Measurements from ENCODE around the gene ORM1.
A peak's percentile ranks its signal among the peaks of the same experiment; 100 is the strongest.

Gene ORM1

DNA sequence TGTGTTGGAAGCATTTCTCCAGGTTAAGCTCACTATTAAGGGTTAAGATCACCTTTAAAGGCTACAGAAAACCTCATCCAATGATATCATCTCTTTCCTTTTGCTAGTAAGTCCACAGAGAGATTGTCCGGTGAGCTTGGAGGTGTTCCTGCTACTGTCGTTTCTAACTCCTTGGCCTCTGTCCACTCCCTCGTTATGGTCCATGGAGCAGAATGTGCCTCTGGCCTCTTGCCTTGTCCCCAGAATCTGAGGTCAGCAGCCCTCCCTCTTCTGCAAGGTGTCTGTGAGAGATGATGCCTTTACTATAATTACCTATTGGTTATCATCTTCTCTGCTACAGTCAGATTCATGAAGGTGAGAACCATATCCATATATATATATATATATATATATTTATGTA is 21.8 kb downstream of the ORM1 start:
- no peak for DNase-seq

DNA sequence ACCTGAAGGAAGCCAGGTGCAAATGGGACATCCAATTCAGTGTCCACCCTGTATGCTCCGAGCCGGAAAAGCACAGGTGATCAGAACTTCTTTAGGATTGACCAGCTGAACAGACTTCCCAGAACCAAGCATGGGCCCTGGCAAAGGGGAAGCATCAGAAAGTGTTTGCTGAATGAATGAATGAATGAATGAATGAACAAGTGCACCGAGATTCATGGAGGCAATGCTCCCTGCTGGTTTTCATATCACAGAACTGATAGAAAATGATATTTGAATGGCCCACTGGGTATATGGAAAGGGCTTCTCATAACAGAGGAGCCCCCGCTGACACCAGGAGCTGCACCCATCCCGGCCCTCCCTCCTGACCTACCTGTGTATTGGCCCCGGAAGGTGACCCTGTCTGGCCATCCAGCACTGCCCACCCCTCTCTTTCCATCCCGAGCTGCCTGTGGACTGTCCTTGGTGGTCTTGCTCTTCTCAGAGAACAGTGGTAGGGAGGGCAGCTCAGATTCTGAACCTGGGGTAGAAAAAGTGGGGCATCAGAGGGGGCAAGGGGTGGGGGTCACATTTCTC is 22.7 kb downstream of the ORM1 start:
- DNase-seq: no peak

DNA sequence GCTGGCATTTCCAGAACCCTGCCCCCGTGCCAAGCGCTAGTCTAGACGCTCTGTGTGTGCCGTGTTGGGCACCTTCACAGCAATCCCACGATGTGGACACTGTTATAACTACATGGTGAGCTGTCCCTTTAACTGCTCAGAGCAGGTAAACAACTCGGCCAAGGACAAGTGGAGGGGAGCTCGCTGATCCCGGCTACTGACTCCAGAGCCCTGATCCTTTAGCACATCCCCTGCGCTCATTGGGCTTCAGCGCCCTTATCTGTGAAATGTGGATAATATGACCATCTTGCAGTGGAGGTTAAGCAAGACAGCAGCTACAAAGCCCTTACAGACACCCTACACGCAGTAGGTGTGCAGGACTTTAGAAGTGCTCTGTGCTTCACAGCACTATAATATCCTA is 23.2 kb downstream of the ORM1 start:
- no peak for DNase-seq

DNA sequence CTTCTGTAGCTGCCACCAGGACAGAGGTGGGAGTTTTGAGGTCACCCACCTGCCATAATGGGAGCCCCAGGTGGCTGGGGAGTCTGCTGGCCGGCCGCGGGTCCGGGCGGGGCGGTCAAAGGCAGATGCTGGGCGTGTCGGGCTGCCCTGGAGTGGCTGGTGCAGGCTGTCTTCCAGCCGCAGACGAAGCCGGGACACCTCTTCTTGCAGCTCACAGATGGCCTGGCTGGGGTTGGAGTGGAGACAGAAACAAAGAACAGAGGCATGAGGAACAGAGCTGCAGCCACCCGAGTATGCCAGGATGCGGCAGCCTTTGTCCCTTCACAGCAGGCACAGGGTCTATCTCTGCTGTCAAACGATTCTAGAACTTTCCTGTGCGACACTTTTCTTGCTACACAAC is 24.8 kb downstream of the ORM1 start:
- no peak for DNase-seq

DNA sequence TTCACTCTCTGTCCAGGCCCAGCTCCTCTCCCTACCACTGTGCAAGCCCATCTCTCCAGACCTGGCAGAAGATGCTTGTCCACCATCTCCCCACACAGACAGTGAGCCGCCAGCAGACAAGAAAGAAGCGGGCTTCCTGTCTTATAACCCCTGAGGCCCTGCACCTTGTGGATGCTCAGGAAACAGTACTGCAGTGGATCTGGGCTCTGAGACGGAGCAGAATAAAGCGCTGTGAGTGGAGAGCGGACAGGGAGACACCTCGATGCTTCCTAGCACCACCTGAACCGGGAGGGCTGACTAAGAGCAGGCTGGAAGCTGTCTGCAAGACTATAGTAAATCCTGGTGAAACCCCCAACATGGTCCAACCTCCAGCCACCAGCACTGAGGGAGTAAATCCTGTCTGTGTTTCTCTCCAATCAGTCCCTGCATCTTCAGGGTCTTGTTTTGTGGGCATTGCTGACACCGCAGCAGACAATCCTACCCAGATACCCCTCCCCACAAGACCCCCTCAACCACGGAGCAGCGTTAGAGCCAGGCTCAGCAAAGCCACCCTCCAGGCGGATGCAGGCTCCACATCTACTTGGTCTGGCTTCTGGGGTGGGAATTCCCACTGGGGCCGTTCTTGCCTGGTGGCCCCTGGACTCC is 25.5 kb downstream of the ORM1 start:
- DNase-seq: no peak

DNA sequence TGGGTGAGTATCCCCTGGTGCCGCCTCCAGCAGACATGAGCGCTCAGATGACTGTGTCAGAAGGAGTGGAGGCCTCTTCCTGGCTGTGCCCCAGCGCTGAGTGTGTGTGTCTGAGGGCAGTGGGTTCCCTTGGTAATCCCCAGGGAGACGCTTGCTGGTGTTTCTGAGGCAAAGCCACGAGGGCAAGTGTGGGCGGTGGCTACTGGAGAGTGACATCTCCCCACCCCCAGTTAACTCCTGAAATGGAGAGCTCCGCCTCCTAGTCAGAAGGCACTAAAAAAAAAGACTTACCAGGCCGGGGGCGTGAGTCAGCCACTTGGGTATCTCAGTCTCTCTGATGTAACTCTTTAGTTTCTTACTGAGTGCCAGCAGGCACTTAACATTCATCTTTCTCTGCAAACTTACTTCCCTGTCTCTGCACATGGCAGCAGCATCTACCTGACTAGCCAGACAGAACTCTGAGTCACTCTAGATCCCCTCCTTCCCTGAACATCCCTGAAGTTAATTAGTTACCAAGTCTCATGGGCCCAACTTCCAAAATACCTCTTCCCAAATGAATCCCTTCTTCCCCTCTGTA is 26.1 kb downstream of the ORM1 start:
- DNase-seq: peak; percentile 76 to 81

DNA sequence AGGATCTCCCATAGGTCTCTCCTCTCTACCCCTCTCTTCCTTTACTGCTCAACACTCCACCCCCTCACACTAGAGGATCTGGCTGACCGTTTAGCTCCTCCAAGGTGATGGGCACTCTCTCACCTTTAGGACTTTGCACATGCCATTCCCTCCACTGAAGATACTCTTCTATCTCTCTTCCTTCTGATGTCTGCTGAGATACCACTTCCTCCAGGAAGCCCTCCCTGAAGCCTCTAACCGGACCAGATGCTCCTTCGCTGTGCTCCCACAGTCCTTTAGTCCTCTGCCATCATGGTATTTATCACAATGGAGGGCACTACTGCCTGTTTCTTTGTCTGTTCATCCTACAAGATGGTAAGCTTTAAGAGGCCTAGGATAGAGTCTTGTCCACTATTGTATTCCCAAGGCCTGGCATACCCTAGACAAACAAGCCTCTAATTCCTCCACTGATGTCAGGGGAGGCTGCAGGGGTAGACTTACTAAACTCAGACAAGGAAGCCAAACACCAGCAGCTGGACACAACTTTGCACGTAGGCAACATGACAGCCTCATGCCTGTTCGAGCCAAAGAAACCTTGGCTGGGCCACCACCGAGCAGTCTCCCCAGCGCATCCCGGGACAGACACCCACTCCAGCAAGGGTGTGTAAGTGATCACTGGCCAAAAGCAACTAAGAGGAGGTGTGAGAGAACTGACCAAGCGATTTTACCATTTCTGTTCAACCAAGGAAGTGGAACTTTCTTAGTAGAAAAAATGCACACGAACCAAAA is 27.0 kb downstream of the ORM1 start:
- DNase-seq: no peak

DNA sequence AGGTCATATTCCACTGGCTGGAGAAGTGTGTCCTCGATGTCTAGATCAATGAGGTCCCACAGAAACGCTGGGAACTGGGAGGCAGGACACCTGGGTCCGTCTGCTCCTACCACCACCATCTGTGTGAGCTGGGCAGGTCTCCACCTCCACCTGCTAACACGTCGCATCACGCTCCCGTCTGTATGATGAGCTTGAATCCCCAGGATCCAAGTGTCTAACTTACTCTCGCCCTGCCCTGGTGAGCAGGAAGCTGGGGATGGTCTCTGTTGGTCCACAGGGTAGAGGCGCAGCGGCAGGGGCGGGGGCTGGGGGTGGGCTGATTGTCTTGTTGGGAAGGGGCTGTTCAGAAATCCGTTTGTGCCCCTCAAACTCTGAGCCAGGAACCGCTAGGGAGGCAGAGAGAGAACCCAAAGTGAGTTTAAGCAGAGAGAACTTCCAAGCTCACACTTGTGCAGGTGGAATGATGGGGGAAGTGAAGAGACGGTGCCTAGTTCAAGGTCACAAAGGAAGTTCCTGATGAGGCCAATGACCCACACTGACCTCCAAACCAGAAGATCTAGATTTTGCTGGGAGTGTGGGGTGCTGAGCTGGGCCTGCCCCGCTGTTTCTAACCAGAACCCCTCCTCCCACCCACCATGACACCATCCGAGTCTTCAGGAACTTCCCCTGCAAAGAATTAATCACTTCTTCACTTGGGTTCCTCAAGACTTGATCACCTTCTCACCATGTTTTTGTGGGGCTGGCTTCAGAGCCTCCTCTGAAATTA is 27.9 kb downstream of the ORM1 start:
- no peak for DNase-seq

DNA sequence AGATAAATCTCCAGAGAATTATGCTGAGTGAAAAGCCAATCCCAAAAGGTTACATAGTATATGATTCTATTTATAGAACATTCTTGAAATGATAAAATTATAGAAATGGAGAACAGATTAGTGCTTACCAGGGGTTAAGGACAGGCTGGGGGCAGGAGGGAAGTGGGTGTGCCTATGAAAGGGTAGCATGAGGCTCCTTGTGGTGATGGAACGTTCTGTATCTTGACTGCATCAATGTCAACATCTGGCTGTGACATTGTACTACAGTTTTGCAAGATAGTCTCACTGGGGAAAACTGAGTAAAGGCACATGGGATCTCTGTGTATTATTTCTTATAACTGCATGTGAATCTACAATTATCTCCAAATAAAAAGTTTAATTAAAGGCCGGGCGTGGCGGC is 29.0 kb downstream of the ORM1 start:
- no peak for DNase-seq

DNA sequence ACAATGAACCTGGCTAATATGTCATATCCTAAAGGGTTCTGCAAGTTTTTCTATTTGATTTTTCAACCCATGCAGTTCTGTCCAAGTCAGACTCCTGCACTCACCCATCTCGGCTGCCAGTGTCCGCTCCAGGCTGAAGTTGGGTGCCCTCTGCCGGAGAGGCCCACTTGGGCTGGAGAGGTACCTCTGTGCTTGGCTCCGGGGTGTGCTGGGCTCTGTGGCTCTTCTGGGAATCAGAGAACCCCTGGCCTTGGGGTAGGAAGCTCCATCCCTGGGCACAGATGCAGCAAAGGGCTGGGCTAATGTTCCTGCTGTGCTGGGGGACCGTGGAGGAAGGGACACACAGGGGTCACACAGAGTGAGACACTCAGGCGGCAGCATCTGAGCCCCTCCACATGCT is 32.9 kb downstream of the ORM1 start:
- no peak for DNase-seq

DNA sequence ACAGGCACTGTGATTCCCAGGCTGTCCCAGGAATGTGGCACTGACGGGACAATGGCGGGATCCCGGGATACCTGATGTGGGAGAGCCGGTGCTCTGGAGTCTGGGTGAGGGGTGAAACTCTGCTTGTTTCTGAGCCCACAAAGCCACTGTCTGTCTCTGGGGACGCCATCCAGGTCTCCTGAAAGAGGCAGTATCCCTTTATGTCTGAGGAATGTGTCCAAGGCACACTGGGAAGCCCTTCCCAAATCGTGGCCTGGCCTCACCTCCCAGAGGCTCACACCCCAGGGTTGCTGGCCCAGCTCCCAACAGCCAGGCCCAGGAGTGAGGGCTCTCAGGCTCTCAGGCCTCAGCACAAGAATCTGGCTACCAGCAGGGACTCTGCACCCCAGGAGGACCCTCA is 33.9 kb downstream of the ORM1 start:
- DNase-seq: no peak

DNA sequence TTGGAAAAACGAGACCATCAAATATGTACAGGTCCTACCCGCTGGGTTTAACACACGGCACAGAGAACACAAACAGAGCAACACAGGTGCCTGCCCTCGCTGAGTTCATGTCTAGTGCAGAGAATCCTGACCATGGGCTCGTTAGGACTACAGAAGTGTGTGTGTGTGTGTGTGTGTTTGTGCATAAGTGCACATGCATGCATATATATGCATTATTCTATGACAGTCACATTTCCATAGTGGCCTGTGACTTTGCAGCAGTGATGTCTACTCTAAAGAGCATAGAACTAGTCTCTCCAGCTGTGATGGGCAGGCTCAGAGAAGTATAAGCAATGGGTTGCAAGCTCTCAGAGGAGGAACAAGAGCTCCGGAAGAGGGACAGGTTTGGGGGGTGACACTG is 34.5 kb downstream of the ORM1 start:
- no peak for DNase-seq

DNA sequence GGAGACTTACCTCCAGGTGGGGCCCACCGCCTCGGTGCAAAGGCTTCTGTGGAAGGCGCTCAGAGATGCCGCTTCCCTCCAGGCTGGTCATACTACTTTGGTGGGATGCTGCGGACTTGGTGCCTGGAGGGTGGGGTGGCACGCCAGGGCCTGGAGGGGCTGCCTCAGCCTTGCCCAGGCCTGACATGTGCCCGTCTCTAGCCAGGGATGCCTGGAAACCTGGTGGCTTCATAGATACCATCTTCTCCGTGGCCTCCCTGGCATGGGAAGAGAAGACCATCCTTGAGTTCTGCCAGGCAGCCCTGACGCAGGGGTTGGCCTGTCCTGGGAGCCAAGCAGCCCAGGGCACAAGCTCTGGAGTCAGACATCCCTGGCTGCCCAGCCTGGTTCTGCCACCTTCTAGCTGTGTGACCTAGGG is 35.0 kb downstream of the ORM1 start:
- DNase-seq: no peak

DNA sequence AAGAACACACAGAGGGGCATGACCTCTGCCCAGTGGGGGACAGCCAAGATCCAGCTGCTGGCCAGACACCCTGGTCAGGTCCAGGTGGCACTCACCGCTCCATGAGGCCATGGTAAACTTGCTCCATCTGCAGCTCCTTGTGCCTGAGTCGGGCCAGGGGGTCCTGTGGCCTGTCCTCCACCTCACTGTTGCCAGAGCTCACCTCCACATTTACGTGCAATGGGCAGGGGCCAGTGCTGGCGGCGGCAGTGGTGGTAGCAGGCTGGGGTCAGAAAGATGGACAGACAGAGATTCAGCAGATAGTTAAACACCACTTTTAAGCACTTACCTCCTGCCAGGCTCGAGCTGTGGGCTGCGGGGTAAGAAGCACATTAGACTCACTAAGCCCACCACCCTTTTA is 36.9 kb downstream of the ORM1 start:
- no peak for DNase-seq

DNA sequence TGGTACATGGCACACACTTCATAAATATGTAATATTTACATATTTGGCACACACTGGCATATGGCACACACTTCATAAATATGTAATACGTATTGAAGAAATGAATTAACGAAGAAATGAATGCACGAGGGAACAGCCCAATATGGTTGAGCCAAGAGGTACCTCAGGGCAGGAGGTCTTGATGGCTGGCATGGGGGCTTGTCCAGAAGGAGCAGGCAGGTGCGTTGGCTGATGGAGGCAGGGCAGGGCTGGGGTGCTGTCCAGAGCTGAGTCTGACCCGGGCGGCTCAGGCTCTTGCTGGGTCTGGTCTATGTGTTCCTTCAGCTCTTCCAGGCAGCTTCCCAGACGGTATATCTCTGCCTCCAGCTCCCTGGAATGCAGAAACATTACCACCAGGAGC is 38.6 kb downstream of the ORM1 start:
- DNase-seq: no peak

DNA sequence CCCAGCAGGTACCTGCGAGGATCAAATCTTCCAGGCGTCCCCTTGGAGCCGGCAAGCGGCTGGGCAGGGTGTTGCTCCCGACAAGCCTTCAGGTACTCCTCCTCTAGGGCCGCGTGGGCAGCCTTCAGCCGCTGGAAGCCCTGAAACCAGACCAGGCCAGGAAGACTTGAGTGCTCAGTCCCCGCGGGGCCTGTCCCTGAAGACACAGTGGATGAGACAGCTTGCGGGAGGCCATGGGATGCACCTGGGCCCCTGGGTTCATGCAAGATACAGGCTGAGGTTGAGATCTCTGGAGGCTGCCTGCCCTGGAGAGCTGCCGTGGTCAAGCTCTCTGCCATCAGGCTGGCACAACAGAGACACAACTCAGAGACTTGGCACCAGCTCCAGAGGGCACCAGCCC is 39.5 kb downstream of the ORM1 start:
- DNase-seq: no peak

DNA sequence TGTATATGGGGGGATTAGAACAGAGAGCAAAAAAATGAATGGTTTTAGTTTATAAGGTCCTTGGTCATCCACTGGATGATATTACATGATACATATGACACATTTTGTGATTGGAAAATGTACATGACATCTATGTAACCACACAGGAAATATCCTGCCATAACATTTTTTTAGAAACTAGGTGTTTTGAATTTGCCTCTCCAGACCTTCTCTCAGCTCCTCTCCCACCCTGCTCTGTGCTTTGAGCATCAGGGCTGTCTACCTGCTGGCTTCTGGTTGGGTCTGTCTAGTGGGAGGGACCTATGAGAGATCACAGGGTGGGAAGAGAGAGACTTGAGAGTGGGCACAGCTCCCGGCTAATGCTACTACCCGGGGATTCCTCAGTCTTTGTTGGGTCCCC is 40.5 kb downstream of the ORM1 start:
- DNase-seq: no peak

DNA sequence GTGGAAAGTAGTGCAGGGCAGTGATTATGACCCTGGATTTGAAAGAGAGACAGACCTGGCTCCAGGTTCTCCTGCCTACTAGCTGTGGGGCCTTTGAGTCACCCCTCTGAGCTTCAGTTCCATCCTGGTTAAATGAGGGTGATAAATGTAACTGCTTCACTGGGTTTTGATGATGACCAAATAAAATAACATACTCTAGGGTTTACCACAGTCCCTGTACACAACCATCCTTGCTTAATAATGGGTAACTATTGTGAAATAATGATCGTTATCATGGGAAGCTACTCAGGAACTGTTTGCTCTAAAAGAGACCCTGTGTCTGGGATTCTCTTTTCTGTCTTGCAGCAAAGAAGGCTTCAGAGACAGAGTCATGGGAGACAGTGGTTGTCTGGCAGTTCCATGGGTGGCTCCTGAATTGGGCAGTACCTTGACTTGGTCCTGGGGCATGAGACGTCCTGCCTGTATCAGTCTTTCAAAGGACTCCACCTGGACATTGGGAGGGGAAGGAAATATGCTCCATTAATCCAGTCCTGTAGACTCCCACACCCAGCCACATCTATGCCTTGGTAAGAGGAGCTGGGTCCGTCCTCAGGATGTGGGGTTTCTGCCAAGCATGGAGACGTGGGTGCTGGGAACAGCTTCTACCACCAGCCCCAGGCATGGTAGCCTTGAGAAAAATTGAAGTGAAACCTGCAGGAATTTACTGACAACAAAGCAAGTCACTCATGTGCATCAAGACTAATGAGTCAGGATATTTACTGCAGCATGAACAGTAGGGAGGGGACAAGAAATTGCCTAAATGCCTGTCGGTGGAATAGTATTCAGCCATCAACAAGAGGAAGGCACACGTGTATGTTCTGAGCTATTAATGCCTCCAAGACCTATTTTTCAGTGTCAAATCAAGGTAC is 41.5 kb downstream of the ORM1 start:
- no peak for DNase-seq

DNA sequence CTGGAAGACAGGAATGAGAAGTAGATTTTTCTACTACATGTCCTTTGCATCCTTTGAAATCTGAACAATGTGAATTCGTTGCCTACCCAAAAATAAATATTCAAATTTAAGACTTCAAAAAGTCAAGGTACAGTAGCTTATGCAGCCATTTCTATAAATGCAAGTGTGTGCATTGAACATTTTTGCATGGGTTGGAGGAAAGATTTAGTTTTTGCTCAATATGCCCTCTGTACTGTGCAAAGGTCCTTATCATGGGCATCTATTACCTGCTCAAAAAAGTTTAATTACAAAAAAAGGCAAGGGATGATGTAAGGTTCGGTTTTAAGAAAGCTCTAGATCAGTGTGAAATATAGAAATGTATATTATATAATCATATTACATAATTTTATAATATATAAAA is 42.3 kb downstream of the ORM1 start:
- DNase-seq: no peak

DNA sequence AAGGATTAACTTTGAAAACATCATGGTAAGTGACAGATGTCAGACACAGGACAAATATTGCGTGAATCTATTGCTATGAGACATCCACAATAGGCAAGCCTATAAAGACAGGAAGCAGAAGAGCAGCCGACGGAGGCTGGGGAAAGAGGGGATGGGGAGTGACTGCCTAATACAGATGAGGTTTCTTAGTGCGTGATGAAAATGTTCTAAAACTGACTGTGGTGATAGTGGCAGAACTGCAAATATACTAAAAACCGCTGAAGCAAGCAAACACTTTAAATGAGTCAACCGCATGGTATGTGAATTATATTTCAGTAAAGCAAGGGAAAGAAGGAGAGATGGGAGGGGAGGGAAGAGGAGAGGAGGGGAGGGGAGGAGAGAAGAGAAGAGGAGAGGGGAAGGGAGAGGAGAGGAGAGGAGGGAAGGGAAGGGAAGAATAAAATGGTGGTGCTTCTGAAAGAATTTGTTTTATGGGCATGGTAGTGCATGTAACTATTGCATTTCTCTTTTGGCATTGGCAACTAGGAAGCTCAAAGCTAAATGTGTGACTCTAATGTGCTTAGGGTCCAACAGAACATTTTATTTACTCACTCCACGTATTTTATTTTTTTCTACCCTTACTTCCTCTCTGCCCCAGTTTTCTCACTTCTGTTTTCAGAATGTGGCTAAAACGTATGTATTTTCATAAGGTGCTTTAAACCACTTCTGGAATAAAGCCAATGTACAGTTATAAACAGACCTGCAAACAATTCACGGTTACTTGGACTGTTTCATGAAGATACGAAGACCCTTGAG is 43.6 kb downstream of the ORM1 start:
- no peak for DNase-seq

DNA sequence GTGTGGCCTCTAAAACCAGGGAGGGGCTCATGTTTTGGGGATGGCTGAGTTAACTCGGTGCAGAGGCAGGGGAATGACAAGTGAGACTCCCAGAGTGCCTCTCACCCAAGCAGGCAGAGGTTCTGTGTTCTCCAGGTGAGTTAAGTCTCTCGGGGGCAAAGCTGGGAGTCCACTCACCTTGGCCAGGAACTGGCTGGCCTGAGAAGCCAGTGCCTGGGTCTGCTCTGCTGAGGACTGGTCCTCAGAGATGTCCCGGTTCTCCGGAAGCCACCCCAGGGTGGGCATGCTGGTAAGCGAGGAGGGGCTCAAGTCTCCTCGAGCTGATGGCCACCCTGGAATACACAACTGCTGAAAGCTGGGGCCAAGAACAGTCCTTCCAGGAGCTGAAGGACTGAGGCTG is 44.5 kb downstream of the ORM1 start:
- no peak for DNase-seq

Data from stimulated activated CD4-positive, alpha-beta T cell treated with anti-CD3 and anti-CD28 coated beads, Interleukin-4, amount 100 ng/mL, for 4 hours (primary cell).